OCI-M2 (cell line): ENCODE data around the gene SLC26A5.

Experiments
- DNase-seq: peaks from one replicate; lab custom pipeline; 2025; ENCODE audit not compliant: unreplicated experiment; lab: John Stamatoyannopoulos, UW

SLC26A5 gene

DNA sequence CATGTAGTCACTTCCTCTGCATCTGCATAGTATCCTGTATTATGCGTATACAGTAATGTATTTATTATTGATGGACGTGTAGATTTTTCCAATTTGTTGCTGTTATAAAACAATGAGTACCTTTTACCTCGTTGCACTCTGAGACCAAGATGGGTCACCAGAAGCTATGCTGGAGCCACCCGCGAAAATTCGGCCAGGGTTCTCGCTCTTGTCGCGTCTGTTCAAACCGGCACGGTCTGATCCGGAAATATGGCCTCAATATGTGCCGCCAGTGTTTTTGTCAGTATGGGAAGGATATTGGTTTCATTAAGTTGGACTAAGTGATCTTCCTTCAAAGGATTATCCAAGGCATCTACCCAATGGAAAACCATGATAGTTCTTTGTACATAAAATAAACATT is 97.6 kb downstream of the SLC26A5 start:
- no peak for DNase-seq

DNA sequence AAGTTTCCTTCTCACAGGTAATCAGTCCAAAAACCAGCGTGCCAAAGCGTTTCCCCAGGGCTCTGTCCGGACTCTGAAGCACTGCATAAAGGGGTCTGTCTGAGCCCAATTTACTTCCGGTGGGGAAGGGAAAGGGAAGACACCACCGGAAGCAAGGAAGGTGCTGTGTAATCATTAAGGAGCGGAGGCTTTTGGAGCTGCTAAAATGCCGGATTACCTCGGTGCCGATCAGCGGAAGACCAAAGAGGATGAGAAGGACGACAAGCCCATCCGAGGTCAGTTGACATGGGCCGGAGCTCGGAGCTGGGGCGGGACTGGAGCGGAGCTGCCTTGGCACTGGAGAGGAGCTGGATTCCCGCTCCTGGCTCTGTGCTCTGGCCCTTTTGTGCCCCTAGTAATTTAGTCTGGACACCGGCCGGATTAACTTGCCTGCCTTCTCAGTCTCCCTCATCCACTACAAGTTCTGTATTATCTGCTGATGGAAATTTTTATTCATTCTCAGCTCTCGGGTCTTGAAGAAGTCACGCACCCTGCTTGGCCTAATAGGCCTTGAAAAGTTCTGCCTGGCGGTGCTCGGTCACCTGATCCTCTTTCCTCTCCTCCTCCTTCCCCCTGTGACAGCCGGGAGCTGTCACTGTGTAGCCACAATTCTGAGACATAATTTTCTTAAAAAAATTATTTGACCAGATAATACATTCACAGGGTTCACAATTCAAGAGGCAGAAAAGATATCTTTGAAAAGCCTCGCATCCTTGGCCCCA is 98.3 kb downstream of the SLC26A5 start, which contains the start of gene PSMC2:
PSMC2 (plus strand) TSS at position 137 of the 761 bp plus-strand sequence; CDS start at position 206, 69 bp downstream.
- peak; percentile 60 for DNase-seq

DNA sequence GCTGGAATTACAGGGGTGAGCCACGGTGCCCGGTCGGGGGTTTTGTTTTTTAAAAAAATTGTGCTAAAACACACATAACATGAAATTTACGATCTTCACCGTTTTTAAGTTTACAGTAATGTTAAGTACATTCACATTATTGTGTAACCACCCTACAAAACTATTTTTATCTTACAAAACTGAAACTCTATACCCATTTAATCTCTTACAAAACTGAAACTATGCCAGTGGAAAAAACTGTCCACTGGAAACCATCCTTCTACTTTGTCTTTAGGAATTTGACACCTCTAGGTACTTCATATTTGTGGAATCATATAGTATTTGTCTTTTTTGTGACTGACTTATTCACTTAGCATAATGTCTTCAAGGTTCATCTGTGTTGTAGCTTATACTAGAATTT is 99.6 kb downstream of the SLC26A5 start:
- no peak for DNase-seq

DNA sequence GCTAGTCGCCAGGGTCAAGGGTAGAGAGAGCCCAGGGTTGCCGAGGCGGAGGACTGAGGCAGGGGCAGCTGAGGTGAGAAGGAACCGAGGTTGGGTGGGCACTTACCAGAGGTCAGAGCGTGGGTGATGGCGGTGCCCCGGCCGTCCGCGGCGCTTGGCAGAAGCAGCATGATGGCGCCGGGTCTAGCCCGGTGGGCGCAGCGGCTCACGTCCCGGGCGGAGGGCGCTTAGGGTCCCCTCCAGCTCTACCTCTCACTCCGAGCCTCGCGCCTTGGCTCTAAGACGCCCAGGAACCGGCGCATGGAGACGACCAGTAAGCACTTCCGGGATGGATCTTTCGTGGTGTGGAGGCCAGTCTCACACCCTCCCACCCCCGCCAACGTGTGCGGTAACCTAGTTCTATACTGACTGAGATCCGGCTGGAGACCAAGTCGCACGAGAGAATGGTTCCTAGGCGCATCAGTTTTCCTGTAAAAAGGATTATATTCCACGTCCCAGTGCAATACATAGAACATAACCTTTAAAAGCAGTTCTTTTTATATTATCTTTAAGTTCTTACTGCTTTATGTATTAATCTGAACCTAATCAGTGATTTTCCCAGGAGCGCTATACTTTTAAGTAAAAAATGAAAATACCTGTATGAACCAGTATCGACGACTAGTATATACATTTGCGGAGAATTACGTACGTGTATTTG is 101.4 kb downstream of the SLC26A5 start, which contains the start of gene DNAJC2:
DNAJC2 (minus strand) TSS at position 315 of the 697 bp plus-strand sequence; CDS start at position 170, 145 bp downstream.
- peak; percentile 55 for DNase-seq

DNA sequence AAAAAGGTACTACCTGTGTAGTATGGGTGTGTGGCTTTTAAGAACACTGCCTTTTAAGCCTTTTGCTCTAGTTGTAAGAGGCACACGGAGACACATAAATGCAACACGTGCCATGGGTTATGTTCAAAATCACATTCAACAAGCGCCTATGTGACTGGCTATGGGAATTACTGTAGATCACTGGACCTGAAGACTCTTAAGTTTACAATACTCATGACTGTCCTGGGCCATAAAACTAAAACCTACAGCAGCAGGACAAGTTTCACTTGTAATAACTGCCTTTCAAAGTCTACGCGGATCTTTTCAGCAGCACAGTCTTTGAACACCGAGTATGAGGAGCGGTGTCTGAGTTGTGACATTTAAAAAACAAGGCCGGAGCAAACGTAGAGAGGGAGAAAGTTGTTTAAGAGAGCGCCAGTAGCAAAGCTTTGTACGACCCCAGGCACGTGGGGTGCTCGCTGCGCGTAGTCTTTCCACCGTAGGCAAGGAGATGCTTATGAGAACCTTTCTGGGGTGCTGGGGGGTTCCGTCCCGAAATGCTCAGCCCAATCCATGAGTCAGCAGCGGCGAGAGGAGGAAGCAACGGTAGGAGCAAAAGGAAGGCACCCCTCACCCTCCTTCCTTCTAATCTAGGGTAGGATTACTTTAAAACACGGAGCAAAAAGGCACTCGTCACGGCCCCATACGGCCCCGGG is 102.1 kb downstream of the SLC26A5 start:
- no peak for DNase-seq

DNA sequence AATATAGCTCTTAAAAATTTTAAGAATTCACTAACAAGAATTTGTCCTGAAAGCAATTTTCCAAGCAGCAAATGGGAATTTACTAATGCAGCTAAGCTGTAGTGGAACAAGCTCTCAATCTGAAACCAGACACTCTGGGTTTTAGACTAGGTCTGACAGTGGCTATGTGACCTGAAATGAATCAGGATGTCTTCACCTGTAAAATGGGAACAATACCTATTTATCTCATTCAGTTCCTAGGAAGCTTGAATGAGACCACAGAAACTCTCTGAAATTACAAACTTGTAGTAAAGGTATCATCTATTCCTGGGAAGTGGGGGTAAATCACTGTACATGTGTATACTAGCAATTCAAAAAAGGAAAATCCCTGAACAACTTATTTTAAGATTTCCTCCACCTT is 102.7 kb downstream of the SLC26A5 start:
- DNase-seq, result no peak

DNA sequence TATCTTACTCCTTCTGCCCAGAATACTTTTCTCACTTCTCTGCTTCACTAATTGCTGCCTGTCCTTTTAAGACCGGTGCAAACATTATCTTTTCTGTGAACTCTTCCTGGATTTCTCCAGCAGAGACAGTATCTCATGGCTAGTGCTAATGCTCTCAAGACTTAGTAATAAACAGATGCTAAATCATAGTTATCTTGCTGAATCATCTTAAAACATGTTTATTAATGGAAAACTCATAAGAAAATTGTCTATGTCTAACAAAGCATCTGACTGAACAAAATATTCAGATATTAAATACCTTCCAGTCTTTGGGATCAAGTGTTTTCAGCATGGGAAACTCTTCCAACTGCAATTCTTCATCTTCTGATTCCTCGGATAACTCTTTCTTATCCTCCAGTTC is 104.5 kb downstream of the SLC26A5 start:
- no peak for DNase-seq

DNA sequence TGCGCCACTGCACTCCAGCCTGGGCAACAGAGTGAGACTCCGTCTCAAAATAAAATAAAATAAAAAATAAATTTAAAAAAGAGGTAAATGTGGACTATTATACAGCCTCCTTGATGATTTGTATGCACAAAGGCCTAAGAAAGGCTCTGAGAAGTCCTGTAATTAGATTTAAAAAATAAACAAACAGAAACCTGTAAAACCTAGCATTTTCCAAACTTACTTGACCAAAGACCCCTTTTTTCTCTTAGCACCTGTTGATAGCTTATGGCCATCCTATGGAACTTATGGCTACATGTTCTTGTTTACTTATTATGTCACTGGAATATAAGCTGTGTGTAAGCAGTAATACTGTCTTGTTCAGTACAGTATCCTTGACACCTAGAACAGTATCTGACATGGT is 107.1 kb downstream of the SLC26A5 start:
- DNase-seq, result no peak

DNA sequence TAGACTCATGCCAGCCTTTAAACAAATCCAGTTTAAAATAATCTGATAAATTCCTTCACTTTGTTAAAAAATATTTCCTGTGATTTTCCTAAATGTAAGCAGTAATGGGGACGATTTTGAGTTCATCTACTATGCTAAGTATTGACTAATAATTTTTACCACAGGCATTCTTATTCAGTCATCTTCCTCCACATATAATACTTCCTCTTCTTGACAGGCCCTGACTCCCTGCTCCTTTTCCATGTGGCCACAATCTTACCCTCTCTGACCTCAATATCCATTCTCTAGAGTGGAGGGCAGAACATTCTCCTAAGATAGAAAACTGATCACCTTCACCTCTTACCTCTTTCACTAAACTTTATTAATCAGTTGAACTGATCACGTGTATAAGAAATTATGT is 109.2 kb downstream of the SLC26A5 start:
- DNase-seq, result no peak

DNA sequence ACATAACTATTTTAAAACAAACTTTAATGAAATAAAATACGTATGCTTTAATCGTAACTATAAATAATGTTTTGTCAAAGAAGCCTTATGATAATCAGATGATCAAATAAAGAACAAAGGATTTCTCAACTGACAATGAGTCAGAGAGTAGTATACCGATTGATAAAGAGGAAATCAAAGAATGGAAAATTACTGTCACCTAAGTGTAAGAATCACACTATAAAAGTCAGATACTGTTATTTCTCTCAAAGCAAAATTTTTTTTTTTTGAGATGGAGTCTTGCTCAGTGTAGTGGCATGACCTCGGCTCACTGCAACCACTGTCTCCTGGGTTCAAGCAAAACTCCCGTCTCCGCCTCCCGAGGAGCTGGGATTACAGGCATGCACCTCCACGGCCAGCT is 120.3 kb downstream of the SLC26A5 start:
- no peak for DNase-seq
